Thyroid gland (tissue), 4 donors: ENCODE measurements around the gene POLR1C. TPM values are rescaled to one million over a fixed set of nuclear protein-coding genes. Genes with fewer than 3 reads are reported as not detected.
"Not testable (repeated sequence)": the region's sequence is repeated elsewhere in the genome, so short reads cannot be mapped to it uniquely, and the experiment has no call there.

Experiments used
- DNase-seq, 2 donors: peaks; one replicate each; pipeline ENCODE4 v3.0.0-alpha.2; 2019
- H3K27ac ChIP-seq, 3 donors: fragments of 200-600 bp; sonication (generic); 1 replicate in 2 of 3; 2 replicates in 1 of 3; pipeline ENCODE4 v1.5.1; 2016 to 2019; ENCODE audit warnings: mild to moderate bottlenecking in 1 of 3, moderate library complexity in 1 of 3
- H3K27me3 ChIP-seq: fragments of 200-600 bp; sonication (generic); one replicate; pipeline ENCODE4 v1.5.1; 2019
- H3K36me3 ChIP-seq, 2 donors: fragments of 200-600 bp; sonication (generic); one replicate each; pipeline ENCODE4 v1.5.1; 2016 to 2019
- H3K4me1 ChIP-seq, 2 donors: fragments of 200-600 bp; sonication (generic); one replicate each; pipeline ENCODE4 v1.5.1; 2017 to 2019
- H3K4me3 ChIP-seq, 3 donors: fragments of 200-600 bp; sonication (generic); replicated peaks in 1 of 3; 1 replicate in 2 of 3; 2 replicates in 1 of 3; pipeline ENCODE4 v1.5.1; 2016; ENCODE audit warnings: mild to moderate bottlenecking in 1 of 3
- H3K9me3 ChIP-seq: fragments of 200-600 bp; sonication (generic); one replicate; pipeline ENCODE4 v1.5.1; 2017
- POLR2A ChIP-seq, 2 donors: fragments of 450-650 bp; IDR thresholded peaks; one replicate each; pipeline ENCODE4 v1.6.1; 2017; ENCODE audit warnings: antibody characterized with exemption in 2 of 2, mild to moderate bottlenecking in 2 of 2, moderate library complexity in 1 of 2
- WGBS, 2 donors: methylation state at CpG; one replicate each; pipeline ENCODE4 v1.1.5; 2017; 5-methylcytosine and 5-hydroxymethylcytosine counted together
- intact Hi-C: fragments of 100-400 bp; cut with DNase I; formaldehyde crosslinking; loops from one replicate; pipeline ENCODE4 v1.15.1; 2023
- total RNA-seq, 4 donors: library from RNA; depleted of rRNA; stranded (reverse); fragments of >200 nt; gene quantifications; one replicate each; pipeline ENCODE4 v1.2.3, GENCODE V29; 2016
- TF ChIP-seq, protein P1 (sequence below), 6 experiments: fragments of 200-600 bp in 3 of 6; fragments of 450-650 bp in 3 of 6; sonication (generic) in 3 of 6; IDR thresholded peaks; one replicate each; pipeline ENCODE4 v1.5.1; 2016 to 2019; ENCODE audit warnings: antibody characterized with exemption in 6 of 6, mild to moderate bottlenecking in 2 of 6, inconsistent platforms in 1 of 6, moderate library complexity in 1 of 6

The POLR1C gene
- total RNA-seq = 10 to 100 TPM; 27.6 to 41.9 (median 38.2) TPM

DNA sequence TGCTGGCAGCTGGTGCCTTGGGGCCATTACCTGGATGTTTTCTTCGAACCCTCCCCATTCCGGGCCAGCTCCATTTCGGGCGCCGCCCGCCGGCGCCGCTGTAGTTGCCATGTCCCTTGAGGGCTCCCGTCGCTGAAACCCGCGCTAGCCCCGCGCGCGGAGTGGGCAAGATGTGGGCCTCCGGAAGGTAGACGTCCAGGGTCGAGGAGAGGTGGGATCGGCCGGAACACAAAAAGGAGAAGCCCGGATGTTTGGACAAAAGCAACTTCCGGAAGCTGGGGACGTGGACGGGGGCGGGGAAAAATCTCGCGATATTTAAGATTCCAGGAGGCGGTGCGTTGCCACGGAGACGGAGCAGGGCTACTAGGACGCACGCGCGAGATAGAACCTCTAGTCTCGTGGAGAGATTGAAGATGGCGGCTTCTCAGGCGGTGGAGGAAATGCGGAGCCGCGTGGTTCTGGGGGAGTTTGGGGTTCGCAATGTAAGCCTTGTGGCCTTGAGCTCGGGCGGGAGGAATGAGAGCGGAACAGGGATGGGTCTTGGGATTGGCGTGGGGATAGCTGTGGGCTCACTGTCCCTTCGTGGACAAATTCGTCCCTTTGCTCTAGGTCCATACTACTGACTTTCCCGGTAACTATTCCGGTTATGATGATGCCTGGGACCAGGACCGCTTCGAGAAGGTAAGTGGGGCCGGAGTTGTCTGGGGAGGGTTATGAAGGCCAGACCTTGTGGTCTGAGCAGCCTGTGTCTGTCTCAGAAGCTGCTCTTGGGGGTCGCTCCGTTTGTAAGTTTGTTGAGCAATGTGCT is at the start of gene POLR1C, which contains the start of gene YIPF3:
Gene POLR1C (plus strand): TSS at position 393 of the 808 bp plus-strand sequence. CDS start 21 bp downstream, at position 414.
Gene YIPF3 (minus strand): TSS at position 230 of the 808 bp plus-strand sequence. CDS start 119 bp downstream, at position 111.
- H3K27me3 ChIP-seq = no peaks in the 10 kb centered on the region
- peak within 1 kb of the TSS; percentile 66 to 87 (median 77) for H3K27ac ChIP-seq
- peak; percentile 98 to 99 for DNase-seq
- intact Hi-C loops = no loop called here
- peaks cover 50 to 58% of the 10 kb centered on the region in 2 donors for H3K36me3 ChIP-seq
- H3K4me1 ChIP-seq = peaks cover 33 to 41% of the 10 kb centered on the region in 2 donors
- peak within 1 kb of the TSS; percentile 66 to 95 (median 90) for H3K4me3 ChIP-seq
- peak in 1 of 2 donors; percentile 77 for TF ChIP-seq POLR2A (IDR thresholded peaks at IDR 0.05)
- TF ChIP-seq, protein P1, sequence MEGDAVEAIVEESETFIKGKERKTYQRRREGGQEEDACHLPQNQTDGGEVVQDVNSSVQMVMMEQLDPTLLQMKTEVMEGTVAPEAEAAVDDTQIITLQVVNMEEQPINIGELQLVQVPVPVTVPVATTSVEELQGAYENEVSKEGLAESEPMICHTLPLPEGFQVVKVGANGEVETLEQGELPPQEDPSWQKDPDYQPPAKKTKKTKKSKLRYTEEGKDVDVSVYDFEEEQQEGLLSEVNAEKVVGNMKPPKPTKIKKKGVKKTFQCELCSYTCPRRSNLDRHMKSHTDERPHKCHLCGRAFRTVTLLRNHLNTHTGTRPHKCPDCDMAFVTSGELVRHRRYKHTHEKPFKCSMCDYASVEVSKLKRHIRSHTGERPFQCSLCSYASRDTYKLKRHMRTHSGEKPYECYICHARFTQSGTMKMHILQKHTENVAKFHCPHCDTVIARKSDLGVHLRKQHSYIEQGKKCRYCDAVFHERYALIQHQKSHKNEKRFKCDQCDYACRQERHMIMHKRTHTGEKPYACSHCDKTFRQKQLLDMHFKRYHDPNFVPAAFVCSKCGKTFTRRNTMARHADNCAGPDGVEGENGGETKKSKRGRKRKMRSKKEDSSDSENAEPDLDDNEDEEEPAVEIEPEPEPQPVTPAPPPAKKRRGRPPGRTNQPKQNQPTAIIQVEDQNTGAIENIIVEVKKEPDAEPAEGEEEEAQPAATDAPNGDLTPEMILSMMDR (IDR thresholded peaks at IDR 0.05) = no peak
- H3K9me3 ChIP-seq = no peaks in the 10 kb centered on the region
- 0% methylated on average over 50 to 56 of the region's 57 CpGs for WGBS, 2 donors

GRCh38 chr6:43467265-43467664 is 49.6 kb upstream of the POLR1C start:
- DNase-seq, H3K27me3 ChIP-seq, H3K36me3 ChIP-seq, H3K4me3 ChIP-seq, H3K27ac ChIP-seq, H3K9me3 ChIP-seq, intact Hi-C loops, H3K4me1 ChIP-seq: not testable (repeated sequence)
- 61 to 68% methylated on average over 5 of the region's 5 CpGs for WGBS, 2 donors

GRCh38 chr6:43467752-43468151 is 49.1 kb upstream of the POLR1C start:
- no peak for TF ChIP-seq POLR2A (IDR thresholded peaks at IDR 0.05)
- TF ChIP-seq, protein P1 (IDR thresholded peaks at IDR 0.05) = no peak
- no peaks in the 10 kb centered on the region for H3K9me3 ChIP-seq
- H3K4me1 ChIP-seq = no peaks in the 10 kb centered on the region
- WGBS, 2 donors = 73 to 76% methylated on average over 4 of the region's 4 CpGs
- intact Hi-C loops = no loop called here
- DNase-seq = no peak
- H3K4me3 ChIP-seq = no peak overlapping the region
- H3K36me3 ChIP-seq = no peaks in the 10 kb centered on the region
- no peaks in the 10 kb centered on the region for H3K27me3 ChIP-seq
- H3K27ac ChIP-seq = no peak overlapping the region

DNA sequence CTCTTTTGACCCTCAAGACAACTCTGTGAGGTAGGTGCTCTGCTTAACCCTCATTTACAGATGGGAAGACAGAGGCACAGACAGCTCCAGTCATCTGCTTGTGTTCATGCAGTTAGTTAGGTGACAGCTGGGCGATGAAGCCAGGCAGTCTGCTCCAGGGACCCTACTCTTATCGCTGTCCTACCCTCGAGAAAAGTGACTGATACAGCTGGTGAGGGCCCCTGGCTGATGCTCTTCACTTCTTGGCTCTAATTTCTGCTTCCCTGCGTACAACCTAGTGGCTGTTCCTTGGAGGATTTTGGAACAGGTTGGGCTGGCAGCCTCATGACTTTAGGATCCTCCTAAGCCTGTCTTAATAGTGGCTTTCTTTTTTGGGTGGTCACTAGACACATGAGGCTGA is 48.6 kb upstream of the POLR1C start:
- H3K27me3 ChIP-seq = no peaks in the 10 kb centered on the region
- no peak for TF ChIP-seq POLR2A (IDR thresholded peaks at IDR 0.05)
- TF ChIP-seq, protein P1 (IDR thresholded peaks at IDR 0.05) = no peak
- WGBS, 2 donors = 67 to 73% methylated on average over 3 to 4 of the region's 4 CpGs
- H3K27ac ChIP-seq = no peak overlapping the region
- no peak for DNase-seq
- no peaks in the 10 kb centered on the region for H3K9me3 ChIP-seq
- H3K4me3 ChIP-seq = no peak overlapping the region
- intact Hi-C loops = no loop called here
- no peaks in the 10 kb centered on the region for H3K4me1 ChIP-seq
- no peaks in the 10 kb centered on the region for H3K36me3 ChIP-seq

GRCh38 chr6:43468748-43469681 is 47.9 kb upstream of the POLR1C start:
- TF ChIP-seq, protein P1 (IDR thresholded peaks at IDR 0.05) = no peak
- no peak for TF ChIP-seq POLR2A (IDR thresholded peaks at IDR 0.05)
- H3K4me3 ChIP-seq = no peak overlapping the region
- no peak overlapping the region for H3K27ac ChIP-seq
- intact Hi-C loops = no loop called here
- no peaks in the 10 kb centered on the region for H3K27me3 ChIP-seq
- no peak for DNase-seq
- H3K4me1 ChIP-seq = no peaks in the 10 kb centered on the region
- no peaks in the 10 kb centered on the region for H3K9me3 ChIP-seq
- WGBS, 2 donors = 63 to 66% methylated on average over 13 of the region's 13 CpGs
- no peaks in the 10 kb centered on the region for H3K36me3 ChIP-seq
